Breast epithelium (tissue), 4 donors: ENCODE data around the gene INSIG1. TPM values are rescaled to one million over a fixed set of nuclear protein-coding genes. Genes with fewer than 3 reads are reported as not detected.

Source experiments
- DNase-seq, 2 donors: peaks; one replicate each; pipeline ENCODE4 v3.0.0-alpha.2; 2019; ENCODE audit warnings: low spot score in 2 of 2
- H3K27ac ChIP-seq, 2 donors: fragments of 200-600 bp; sonication (generic) in 1 of 2; one replicate each; pipeline ENCODE4 v1.5.1; 2016 to 2019; ENCODE audit warnings: mild to moderate bottlenecking in 1 of 2
- H3K27me3 ChIP-seq, 2 donors: fragments of 200-600 bp; sonication (generic) in 1 of 2; one replicate each; pipeline versions ENCODE4 v1.5.1 to v1.6.0; 2017 to 2019; ENCODE audit warnings: control low read depth in 1 of 2, mild to moderate bottlenecking in 1 of 2
- H3K36me3 ChIP-seq: fragments of 200-600 bp; one replicate; pipeline ENCODE4 v1.5.1; 2019
- H3K4me1 ChIP-seq, 2 donors: fragments of 200-600 bp; sonication (generic); one replicate each; pipeline ENCODE4 v1.5.1; 2016 to 2019; ENCODE audit warnings: control low read depth in 1 of 2
- H3K4me3 ChIP-seq, 3 donors: fragments of 200-600 bp; sonication (generic); 1 replicate in 2 of 3; 2 replicates in 1 of 3; pipeline ENCODE4 v1.5.1; 2016 to 2019; ENCODE audit warnings: mild to moderate bottlenecking in 3 of 3, moderate library complexity in 2 of 3
- H3K9me3 ChIP-seq, 2 donors: fragments of 200-600 bp; sonication (generic) in 1 of 2; one replicate each; pipeline ENCODE4 v1.5.1; 2016 to 2019; ENCODE audit warnings: control low read depth in 1 of 2
- CTCF ChIP-seq, 3 donors: fragments of 450-650 bp; IDR thresholded peaks; one replicate each; pipeline ENCODE4 v1.5.1; 2016 to 2017; ENCODE audit warnings: antibody characterized with exemption in 3 of 3, mild to moderate bottlenecking in 3 of 3, moderate library complexity in 3 of 3
- POLR2A ChIP-seq: fragments of 450-650 bp; IDR thresholded peaks from one replicate; pipeline ENCODE4 v1.6.1; 2016; ENCODE audit warnings: antibody characterized with exemption, mild to moderate bottlenecking, moderate library complexity
- POLR2AphosphoS5 ChIP-seq, 3 donors: sonication (generic); formaldehyde crosslinking; IDR thresholded peaks; one replicate each; pipeline ENCODE4 v1.6.1; 2017; ENCODE audit warnings: antibody characterized with exemption in 3 of 3
- intact Hi-C: fragments of 100-400 bp; cut with DNase I; formaldehyde crosslinking; loops from one replicate; pipeline ENCODE4 v1.15.1; 2023; ENCODE audit warnings: low total_unique reads
- total RNA-seq, 3 donors: library from RNA; depleted of rRNA; stranded (reverse); fragments of >200 nt; gene quantifications; one replicate each; pipeline ENCODE4 v1.1.0, GENCODE V29; 2016

The INSIG1 gene
- total RNA-seq, 3 donors from 2014 or later: 37.0 to 89.6 (median 66.0) TPM

DNA sequence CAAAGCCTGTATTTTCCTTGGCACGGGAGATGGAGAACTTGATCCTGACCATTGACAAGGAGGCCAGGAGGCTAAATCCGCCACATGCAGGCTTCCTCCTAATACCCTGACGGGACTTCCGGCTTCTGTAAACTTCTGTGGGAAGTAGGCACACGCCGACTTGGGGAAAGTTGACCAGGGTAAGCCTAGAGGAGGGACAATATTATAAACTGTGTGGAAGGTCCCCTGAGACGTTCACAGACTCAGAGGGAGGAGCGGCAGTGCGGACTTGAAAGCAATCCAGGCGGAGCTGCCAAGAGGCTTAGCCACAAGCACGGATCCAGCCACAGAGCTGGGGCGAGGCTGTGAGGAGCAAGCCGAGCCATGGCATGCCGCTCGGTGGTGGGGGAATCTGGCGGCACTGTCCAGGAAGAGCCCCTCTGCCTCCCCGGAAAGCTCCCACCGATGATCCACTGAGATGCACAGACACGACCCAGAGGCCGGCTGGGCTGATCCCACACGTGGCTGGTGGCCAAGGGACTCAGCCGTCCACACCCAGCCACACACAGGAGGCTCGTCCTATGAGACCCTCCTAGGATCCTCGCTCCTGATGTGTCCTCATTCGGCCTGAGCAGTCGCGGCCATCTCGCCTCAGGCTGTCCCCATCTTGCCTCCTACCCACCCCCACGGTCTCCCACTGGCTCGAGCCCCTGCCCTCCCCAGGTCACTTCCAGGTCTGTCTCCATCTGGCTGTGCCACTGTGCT lies 40.0 kb upstream of the INSIG1 start:
- Histone ChIP-seq H3K4me1 (peaks cover 0 to 9% of the 10 kb centered on the region in 2 donors), H3K27ac (peak overlapping the region; percentile 92 to 95), H3K9me3 (no peaks in the 10 kb centered on the region), H3K27me3 (no peaks in the 10 kb centered on the region), H3K4me3 (peak overlapping the region; percentile 18 to 59 (median 30)), H3K36me3 (no peaks in the 10 kb centered on the region)
- peak; percentile 65 to 70 for DNase-seq
- intact Hi-C loops: no loop called here
- TF ChIP-seq POLR2AphosphoS5 (IDR thresholded peaks at IDR 0.05): peak in 2 of 3 donors; percentile 32 to 77
- TF ChIP-seq POLR2A: no peak

- intact Hi-C loops: no loop called here
- Histone ChIP-seq H3K4me3 (peak overlapping the region in 2 of 3 donors; percentile 18 to 59), H3K9me3 (no peaks in the 10 kb centered on the region), H3K4me1 (peaks cover 0 to 9% of the 10 kb centered on the region in 2 donors), H3K36me3 (no peaks in the 10 kb centered on the region), H3K27ac (peak overlapping the region; percentile 92 to 95), H3K27me3 (no peaks in the 10 kb centered on the region)
- TF ChIP-seq POLR2A (no peak), POLR2AphosphoS5 (IDR thresholded peaks at IDR 0.05) (peak in 1 of 3 donors; percentile 26)
- DNase-seq: peak in 1 of 2 donors; percentile 80
Measured at GRCh38 chr7:155258226-155258560, 39.5 kb upstream of the INSIG1 start.

- no peaks in the 10 kb centered on the region for H3K27me3 ChIP-seq
Measured at GRCh38 chr7:155259866-155260497, 37.7 kb upstream of the INSIG1 start.

GRCh38 chr7:155260498-155260872 lies 37.2 kb upstream of the INSIG1 start:
- TF ChIP-seq CTCF (IDR thresholded peaks at IDR 0.05): no peak
- TF ChIP-seq POLR2AphosphoS5 (IDR thresholded peaks at IDR 0.05): no peak
- TF ChIP-seq POLR2A: no peak
- H3K27me3 ChIP-seq: no peaks in the 10 kb centered on the region
- peaks cover 0 to 9% of the 10 kb centered on the region in 2 donors for H3K4me1 ChIP-seq
- intact Hi-C loops: no loop called here
- DNase-seq: no peak
- H3K4me3 ChIP-seq: no peak overlapping the region
- H3K9me3 ChIP-seq: no peaks in the 10 kb centered on the region
- H3K27ac ChIP-seq: no peak overlapping the region
- H3K36me3 ChIP-seq: no peaks in the 10 kb centered on the region

More at GRCh38 chr7:155259866-155260497, 37.7 kb upstream of the INSIG1 start:
- Histone ChIP-seq H3K27ac (no peak overlapping the region), H3K36me3 (no peaks in the 10 kb centered on the region), H3K9me3 (no peaks in the 10 kb centered on the region), H3K4me3 (no peak overlapping the region), H3K4me1 (peaks cover 0 to 9% of the 10 kb centered on the region in 2 donors)
- TF ChIP-seq POLR2AphosphoS5 (IDR thresholded peaks at IDR 0.05) (no peak), CTCF (IDR thresholded peaks at IDR 0.05) (no peak), POLR2A (no peak)
- intact Hi-C loops: no loop called here
- DNase-seq: no peak

DNA sequence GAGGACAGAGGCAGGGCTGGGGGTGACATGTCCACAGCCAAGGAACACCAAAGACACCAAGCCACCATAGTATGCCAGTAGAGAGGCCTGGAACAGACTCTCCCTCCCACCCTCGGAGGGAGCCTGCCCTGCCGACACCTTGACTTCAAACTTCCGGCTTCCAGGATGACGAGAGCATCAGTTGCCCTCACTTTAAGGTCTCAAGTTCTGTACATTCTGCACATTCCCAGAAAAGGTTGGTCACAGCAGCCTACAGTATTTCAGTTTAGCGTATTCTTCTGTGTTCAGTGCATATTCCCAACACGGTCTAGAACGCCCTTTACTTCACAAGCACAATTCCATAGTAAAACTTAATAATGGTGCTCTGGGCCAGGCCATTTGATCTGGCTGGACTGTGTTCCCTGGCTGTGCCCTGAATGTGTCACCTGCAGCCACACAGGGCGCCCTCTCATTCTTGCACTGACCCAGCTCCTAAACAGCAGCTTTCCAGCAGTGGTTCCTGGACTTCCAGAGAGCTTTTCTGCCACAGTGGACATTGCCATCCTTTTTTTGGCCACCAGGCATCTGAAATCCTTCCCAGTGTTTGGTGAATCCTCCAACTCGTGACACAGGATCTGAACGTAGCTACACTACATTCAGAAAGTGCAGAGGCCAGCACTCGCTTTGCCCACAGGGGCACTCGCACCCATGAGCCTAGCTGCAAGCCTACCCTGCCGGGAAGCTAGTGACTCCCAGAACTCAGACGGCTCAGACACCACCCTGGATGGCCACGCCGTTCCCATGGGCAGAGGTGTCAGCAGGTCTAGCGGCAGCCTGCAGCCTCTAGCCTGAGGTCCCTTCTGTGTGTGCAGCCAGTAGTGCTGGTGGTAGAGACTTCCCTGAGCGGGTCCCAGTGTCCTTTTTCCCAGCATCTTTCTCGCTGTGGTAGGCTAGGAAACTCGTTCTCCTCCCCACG lies 36.4 kb upstream of the INSIG1 start:
- intact Hi-C loops: loop anchor here (1.0 kb wide), 1 partner anchor 40 kb away; no protein-coding TSS in a partner anchor
- H3K9me3 ChIP-seq: no peaks in the 10 kb centered on the region
- peaks cover 0 to 9% of the 10 kb centered on the region in 2 donors for H3K4me1 ChIP-seq
- H3K27ac ChIP-seq: no peak overlapping the region
- H3K36me3 ChIP-seq: no peaks in the 10 kb centered on the region
- no peak for DNase-seq
- TF ChIP-seq POLR2AphosphoS5 (IDR thresholded peaks at IDR 0.05) (no peak), POLR2A (no peak), CTCF (IDR thresholded peaks at IDR 0.05) (no peak)
- no peak overlapping the region for H3K4me3 ChIP-seq
- H3K27me3 ChIP-seq: no peaks in the 10 kb centered on the region
